Endothelial cell of umbilical vein (primary cell): ENCODE results near the gene HEXIM2.
"Not testable (repeated sequence)": the region's sequence is repeated elsewhere in the genome, so short reads cannot be mapped to it uniquely, and the experiment has no call there.

Experiments used
- EZH2 ChIP-seq: IDR thresholded peaks from 2 replicates; pipeline ENCODE4 v1.6.1; 2012; ENCODE audit warnings: borderline replicate concordance, low read depth, mild to moderate bottlenecking, moderate library complexity, low read length, inconsistent platforms; ENCODE audit not compliant: severe bottlenecking
- FOS ChIP-seq: IDR thresholded peaks from 2 replicates; pipeline ENCODE4 v1.6.1; 2011; ENCODE audit warnings: mild to moderate bottlenecking, low read length, moderate library complexity, borderline replicate concordance; ENCODE audit not compliant: insufficient read depth
- POLR2A ChIP-seq: IDR thresholded peaks from 2 replicates; pipeline ENCODE4 v1.6.1; 2012; ENCODE audit warnings: low read depth, mild to moderate bottlenecking, control low read depth, low read length
- POLR2AphosphoS5 ChIP-seq: IDR thresholded peaks from 2 replicates; pipeline ENCODE4 v1.6.1; 2012; ENCODE audit warnings: low read depth, mild to moderate bottlenecking, control low read depth, low read length, moderate library complexity; ENCODE audit not compliant: insufficient read depth
- TF ChIP-seq, protein P1 (sequence below), 2 donors: IDR thresholded peaks; 1 replicate in 1 of 2; 2 replicates in 1 of 2; pipeline ENCODE4 v1.5.1; 2011; ENCODE audit warnings: low read length in 2 of 2, mild to moderate bottlenecking in 2 of 2, moderate library complexity in 2 of 2, control low read depth in 1 of 2, inconsistent platforms in 1 of 2, low read depth in 1 of 2; ENCODE audit not compliant: insufficient read depth in 1 of 2; ENCODE audit errors: extremely low read depth in 1 of 2
- TF ChIP-seq, protein P2 (sequence below): IDR thresholded peaks from 2 replicates; pipeline ENCODE4 v1.6.1; 2011; ENCODE audit not compliant: insufficient read depth, insufficient read length

DNA sequence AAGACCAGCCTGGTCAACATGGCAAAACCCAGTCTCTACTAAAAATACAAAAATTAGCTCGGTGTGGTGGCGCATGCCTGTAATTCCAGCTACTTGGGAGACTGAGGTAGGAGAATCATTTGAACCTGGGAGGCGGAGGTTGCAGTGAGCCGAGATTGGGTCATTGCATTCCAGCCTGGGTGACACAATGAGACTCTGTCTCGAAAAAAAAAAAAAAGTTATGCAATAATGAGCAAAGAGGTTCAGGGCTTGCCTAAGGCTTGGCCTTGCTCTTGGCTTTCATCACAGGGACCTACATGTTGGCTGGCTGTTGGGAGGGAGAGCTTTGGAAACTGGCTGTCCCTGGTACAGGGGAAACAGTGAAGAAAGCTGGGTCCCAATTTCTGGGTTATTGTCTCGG lies 40.2 kb downstream of the HEXIM2 start:
- TF ChIP-seq, protein P1, sequence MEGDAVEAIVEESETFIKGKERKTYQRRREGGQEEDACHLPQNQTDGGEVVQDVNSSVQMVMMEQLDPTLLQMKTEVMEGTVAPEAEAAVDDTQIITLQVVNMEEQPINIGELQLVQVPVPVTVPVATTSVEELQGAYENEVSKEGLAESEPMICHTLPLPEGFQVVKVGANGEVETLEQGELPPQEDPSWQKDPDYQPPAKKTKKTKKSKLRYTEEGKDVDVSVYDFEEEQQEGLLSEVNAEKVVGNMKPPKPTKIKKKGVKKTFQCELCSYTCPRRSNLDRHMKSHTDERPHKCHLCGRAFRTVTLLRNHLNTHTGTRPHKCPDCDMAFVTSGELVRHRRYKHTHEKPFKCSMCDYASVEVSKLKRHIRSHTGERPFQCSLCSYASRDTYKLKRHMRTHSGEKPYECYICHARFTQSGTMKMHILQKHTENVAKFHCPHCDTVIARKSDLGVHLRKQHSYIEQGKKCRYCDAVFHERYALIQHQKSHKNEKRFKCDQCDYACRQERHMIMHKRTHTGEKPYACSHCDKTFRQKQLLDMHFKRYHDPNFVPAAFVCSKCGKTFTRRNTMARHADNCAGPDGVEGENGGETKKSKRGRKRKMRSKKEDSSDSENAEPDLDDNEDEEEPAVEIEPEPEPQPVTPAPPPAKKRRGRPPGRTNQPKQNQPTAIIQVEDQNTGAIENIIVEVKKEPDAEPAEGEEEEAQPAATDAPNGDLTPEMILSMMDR (IDR thresholded peaks at IDR 0.05; ENCODE audit: extremely low read depth in 1 of 2, insufficient read depth in 1 of 2, low read depth in 1 of 2, low read length in 2 of 2) = not testable (repeated sequence)
- TF ChIP-seq POLR2AphosphoS5, POLR2A, EZH2, FOS: not testable (repeated sequence)
- TF ChIP-seq, protein P2, sequence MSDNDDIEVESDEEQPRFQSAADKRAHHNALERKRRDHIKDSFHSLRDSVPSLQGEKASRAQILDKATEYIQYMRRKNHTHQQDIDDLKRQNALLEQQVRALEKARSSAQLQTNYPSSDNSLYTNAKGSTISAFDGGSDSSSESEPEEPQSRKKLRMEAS = not testable (repeated sequence)
